Lower leg skin (tissue), 3 donors: Measurements from ENCODE around the gene GPSM1.

Experiments used
- POLR2A ChIP-seq, 2 donors: fragments of 450-650 bp; IDR thresholded peaks; one replicate each; pipeline ENCODE4 v1.6.1; 2016 to 2017; ENCODE audit warnings: antibody characterized with exemption in 2 of 2, mild to moderate bottlenecking in 1 of 2, moderate library complexity in 1 of 2
- TF ChIP-seq, protein P1 (sequence below), 3 donors: fragments of 450-650 bp; IDR thresholded peaks; one replicate each; pipeline ENCODE4 v1.5.1; 2016; ENCODE audit warnings: antibody characterized with exemption in 3 of 3, mild to moderate bottlenecking in 3 of 3, moderate library complexity in 2 of 3

- TF ChIP-seq POLR2A (IDR thresholded peaks at IDR 0.05): no peak
- TF ChIP-seq, protein P1, sequence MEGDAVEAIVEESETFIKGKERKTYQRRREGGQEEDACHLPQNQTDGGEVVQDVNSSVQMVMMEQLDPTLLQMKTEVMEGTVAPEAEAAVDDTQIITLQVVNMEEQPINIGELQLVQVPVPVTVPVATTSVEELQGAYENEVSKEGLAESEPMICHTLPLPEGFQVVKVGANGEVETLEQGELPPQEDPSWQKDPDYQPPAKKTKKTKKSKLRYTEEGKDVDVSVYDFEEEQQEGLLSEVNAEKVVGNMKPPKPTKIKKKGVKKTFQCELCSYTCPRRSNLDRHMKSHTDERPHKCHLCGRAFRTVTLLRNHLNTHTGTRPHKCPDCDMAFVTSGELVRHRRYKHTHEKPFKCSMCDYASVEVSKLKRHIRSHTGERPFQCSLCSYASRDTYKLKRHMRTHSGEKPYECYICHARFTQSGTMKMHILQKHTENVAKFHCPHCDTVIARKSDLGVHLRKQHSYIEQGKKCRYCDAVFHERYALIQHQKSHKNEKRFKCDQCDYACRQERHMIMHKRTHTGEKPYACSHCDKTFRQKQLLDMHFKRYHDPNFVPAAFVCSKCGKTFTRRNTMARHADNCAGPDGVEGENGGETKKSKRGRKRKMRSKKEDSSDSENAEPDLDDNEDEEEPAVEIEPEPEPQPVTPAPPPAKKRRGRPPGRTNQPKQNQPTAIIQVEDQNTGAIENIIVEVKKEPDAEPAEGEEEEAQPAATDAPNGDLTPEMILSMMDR (IDR thresholded peaks at IDR 0.05): no peak
These were observed 27.3 kb upstream of the GPSM1 start for GRCh38 chr9:136300016-136300545.
